Tibial nerve (tissue), 4 donors: Measurements from ENCODE around the gene SERPINA6.

Source experiments
- EP300 ChIP-seq, 2 donors: sonication (generic); formaldehyde crosslinking; IDR thresholded peaks; one replicate each; pipeline ENCODE4 v1.6.1; 2017; ENCODE audit warnings: antibody characterized with exemption in 2 of 2, mild to moderate bottlenecking in 1 of 2
- POLR2A ChIP-seq, 2 donors: fragments of 450-650 bp; IDR thresholded peaks; one replicate each; pipeline ENCODE4 v1.6.1; 2017; ENCODE audit warnings: antibody characterized with exemption in 2 of 2, mild to moderate bottlenecking in 2 of 2, moderate library complexity in 2 of 2
- TF ChIP-seq, protein P1 (sequence below), 5 experiments: fragments of 200-600 bp in 3 of 5; fragments of 450-650 bp in 2 of 5; sonication (generic) in 3 of 5; IDR thresholded peaks; one replicate each; pipeline ENCODE4 v1.5.1; 2016 to 2019; ENCODE audit warnings: antibody characterized with exemption in 5 of 5, mild to moderate bottlenecking in 3 of 5, moderate library complexity in 2 of 5

DNA sequence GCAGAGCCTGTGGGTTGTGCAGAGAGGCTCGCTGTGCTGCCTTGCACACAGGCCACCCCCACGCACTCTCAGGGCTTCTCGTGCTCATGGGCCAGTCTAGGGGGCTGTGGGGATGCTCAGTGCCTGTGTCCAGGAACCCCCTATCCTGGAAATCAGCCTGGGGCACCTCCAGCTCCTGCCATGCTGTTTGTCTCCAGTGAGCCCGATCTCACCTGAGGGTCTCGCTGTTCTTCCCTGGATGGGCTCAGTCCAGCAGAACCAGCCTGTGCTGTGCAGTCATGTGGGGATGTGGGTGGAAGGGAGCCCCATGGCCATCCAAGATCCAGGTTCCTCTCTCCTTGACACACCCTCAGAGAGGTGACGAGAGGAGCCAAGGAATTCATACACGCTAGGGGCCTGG lies 38.5 kb upstream of the SERPINA6 start:
- TF ChIP-seq, protein P1, sequence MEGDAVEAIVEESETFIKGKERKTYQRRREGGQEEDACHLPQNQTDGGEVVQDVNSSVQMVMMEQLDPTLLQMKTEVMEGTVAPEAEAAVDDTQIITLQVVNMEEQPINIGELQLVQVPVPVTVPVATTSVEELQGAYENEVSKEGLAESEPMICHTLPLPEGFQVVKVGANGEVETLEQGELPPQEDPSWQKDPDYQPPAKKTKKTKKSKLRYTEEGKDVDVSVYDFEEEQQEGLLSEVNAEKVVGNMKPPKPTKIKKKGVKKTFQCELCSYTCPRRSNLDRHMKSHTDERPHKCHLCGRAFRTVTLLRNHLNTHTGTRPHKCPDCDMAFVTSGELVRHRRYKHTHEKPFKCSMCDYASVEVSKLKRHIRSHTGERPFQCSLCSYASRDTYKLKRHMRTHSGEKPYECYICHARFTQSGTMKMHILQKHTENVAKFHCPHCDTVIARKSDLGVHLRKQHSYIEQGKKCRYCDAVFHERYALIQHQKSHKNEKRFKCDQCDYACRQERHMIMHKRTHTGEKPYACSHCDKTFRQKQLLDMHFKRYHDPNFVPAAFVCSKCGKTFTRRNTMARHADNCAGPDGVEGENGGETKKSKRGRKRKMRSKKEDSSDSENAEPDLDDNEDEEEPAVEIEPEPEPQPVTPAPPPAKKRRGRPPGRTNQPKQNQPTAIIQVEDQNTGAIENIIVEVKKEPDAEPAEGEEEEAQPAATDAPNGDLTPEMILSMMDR (IDR thresholded peaks at IDR 0.05): no peak
- TF ChIP-seq POLR2A (IDR thresholded peaks at IDR 0.05) (no peak), EP300 (IDR thresholded peaks at IDR 0.05) (no peak)
